Measurements from ENCODE around the gene ERC2. TPM values are rescaled to one million over a fixed set of nuclear protein-coding genes. Genes with fewer than 3 reads are reported as not detected.

Gene ERC2
- total RNA-seq, 3 donors from 2014 or later (not counting 1 experiment from before 2014, with no cell fraction given) = not detected

GRCh38 chr3:55966566-55966965 is 501.7 kb downstream of the ERC2 start:
- peaks cover 0 to 7% of the 10 kb centered on the region in 2 donors for H3K9me3 Mint-ChIP-seq

DNA sequence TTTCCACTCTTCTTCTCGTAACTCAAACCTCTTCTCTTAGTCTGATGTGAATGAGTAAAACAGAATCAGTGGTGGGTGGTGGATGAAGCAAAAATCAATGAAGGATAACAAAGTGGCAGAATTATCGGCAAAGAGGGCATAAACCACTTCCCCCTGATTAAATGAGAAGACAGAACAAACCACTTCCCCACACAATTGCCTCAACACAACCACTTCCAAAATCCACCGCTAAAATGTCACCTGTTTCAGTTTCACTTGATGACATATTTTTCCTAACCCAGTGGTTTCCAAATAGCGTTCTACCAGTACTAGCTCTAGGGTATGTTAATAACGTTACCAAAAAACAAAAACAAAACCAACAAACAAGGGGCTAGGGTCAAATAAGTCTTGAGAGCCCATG is 502.5 kb downstream of the ERC2 start:
- Histone ChIP-seq H3K4me3 (ENCODE audit: low read length) (no peak overlapping the region), H3K27ac (ENCODE audit: low read length) (no peak overlapping the region), H3K4me1 (ENCODE audit: control insufficient read depth, insufficient read depth, low read length) (no peaks in the 10 kb centered on the region), H3K27me3 (ENCODE audit: control insufficient read depth, insufficient read depth, low read length) (no peaks in the 10 kb centered on the region), H3K36me3 (ENCODE audit: control insufficient read depth, insufficient read depth, low read length) (no peaks in the 10 kb centered on the region), H3K9me3 (ENCODE audit: control insufficient read depth, insufficient read depth, low read length) (no peaks in the 10 kb centered on the region)
- intact Hi-C loops (cut with micrococcal nuclease) = no loop called here
- H3K4me1 Mint-ChIP-seq = no peaks in the 10 kb centered on the region
- no peaks in the 10 kb centered on the region for H3K36me3 Mint-ChIP-seq
- H3K9me3 Mint-ChIP-seq = peaks cover 0 to 8% of the 10 kb centered on the region in 2 donors
- WGBS (ENCODE audit: insufficient coverage) = 73% methylated on average over 3 of the region's 5 CpGs
- DNase-seq (no peak), ATAC-seq (no peak)
- H3K27ac Mint-ChIP-seq = no peak overlapping the region
- TF ChIP-seq, protein P1, sequence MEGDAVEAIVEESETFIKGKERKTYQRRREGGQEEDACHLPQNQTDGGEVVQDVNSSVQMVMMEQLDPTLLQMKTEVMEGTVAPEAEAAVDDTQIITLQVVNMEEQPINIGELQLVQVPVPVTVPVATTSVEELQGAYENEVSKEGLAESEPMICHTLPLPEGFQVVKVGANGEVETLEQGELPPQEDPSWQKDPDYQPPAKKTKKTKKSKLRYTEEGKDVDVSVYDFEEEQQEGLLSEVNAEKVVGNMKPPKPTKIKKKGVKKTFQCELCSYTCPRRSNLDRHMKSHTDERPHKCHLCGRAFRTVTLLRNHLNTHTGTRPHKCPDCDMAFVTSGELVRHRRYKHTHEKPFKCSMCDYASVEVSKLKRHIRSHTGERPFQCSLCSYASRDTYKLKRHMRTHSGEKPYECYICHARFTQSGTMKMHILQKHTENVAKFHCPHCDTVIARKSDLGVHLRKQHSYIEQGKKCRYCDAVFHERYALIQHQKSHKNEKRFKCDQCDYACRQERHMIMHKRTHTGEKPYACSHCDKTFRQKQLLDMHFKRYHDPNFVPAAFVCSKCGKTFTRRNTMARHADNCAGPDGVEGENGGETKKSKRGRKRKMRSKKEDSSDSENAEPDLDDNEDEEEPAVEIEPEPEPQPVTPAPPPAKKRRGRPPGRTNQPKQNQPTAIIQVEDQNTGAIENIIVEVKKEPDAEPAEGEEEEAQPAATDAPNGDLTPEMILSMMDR (IDR thresholded peaks at IDR 0.05) = no peak
- no peak overlapping the region for H3K4me3 Mint-ChIP-seq
- H3K27me3 Mint-ChIP-seq (ENCODE audit: low read depth in 2 of 2) = no peaks in the 10 kb centered on the region

More at GRCh38 chr3:55966566-55966965, 501.7 kb downstream of the ERC2 start:
- H3K4me3 ChIP-seq (ENCODE audit: low read length) = no peak overlapping the region
- ATAC-seq = no peak
- Mint-ChIP-seq H3K27ac (no peak overlapping the region), H3K4me3 (no peak overlapping the region), H3K4me1 (no peaks in the 10 kb centered on the region), H3K27me3 (ENCODE audit: low read depth in 2 of 2) (no peaks in the 10 kb centered on the region), H3K36me3 (no peaks in the 10 kb centered on the region)
- TF ChIP-seq, protein P1 (IDR thresholded peaks at IDR 0.05) = no peak
- H3K27ac ChIP-seq (ENCODE audit: low read length) = no peak overlapping the region
- no peak for DNase-seq
- no peaks in the 10 kb centered on the region for H3K27me3 ChIP-seq (ENCODE audit: control insufficient read depth, insufficient read depth, low read length)
- WGBS (ENCODE audit: insufficient coverage) = 58% methylated on average over 1 of the region's 1 CpG
- H3K9me3 ChIP-seq (ENCODE audit: control insufficient read depth, insufficient read depth, low read length) = no peaks in the 10 kb centered on the region
- intact Hi-C loops (cut with micrococcal nuclease) = no loop called here
- H3K4me1 ChIP-seq (ENCODE audit: control insufficient read depth, insufficient read depth, low read length) = no peaks in the 10 kb centered on the region
- H3K36me3 ChIP-seq (ENCODE audit: control insufficient read depth, insufficient read depth, low read length) = no peaks in the 10 kb centered on the region

DNA sequence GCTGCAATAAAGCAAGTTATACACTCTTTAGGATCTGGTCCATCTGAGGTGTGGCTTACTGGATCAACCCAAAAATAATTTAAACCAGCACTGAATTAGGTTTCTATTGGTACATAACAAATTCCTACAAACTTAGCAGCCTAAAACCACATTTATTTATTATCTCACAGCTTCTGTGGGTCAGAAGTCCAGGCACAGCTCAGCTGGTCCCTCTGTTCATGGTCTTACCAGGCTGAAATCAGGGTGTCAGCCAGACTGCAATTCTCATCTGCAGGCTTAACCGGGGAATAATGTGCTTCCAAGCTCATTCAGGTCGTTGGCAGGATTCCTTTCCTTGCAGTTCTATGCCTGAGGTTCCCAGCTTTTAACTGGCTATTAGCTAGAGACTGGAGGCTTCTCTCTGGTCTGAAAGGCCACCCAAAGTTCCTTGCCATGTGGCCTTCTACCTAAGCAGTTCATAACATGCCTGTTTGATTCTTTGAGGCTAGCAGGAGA is 503.7 kb downstream of the ERC2 start:
- intact Hi-C loops (cut with micrococcal nuclease) = no loop called here
- Histone ChIP-seq H3K4me3 (ENCODE audit: low read length) (no peak overlapping the region), H3K4me1 (ENCODE audit: control insufficient read depth, insufficient read depth, low read length) (no peaks in the 10 kb centered on the region), H3K27ac (ENCODE audit: low read length) (no peak overlapping the region), H3K27me3 (ENCODE audit: control insufficient read depth, insufficient read depth, low read length) (no peaks in the 10 kb centered on the region), H3K9me3 (ENCODE audit: control insufficient read depth, insufficient read depth, low read length) (no peaks in the 10 kb centered on the region), H3K36me3 (ENCODE audit: control insufficient read depth, insufficient read depth, low read length) (no peaks in the 10 kb centered on the region)
- DNase-seq = no peak
- no peaks in the 10 kb centered on the region for H3K4me1 Mint-ChIP-seq
- no peak overlapping the region for H3K27ac Mint-ChIP-seq
- H3K36me3 Mint-ChIP-seq = no peaks in the 10 kb centered on the region
- ATAC-seq = no peak
- no peak overlapping the region for H3K4me3 Mint-ChIP-seq
- WGBS (ENCODE audit: insufficient coverage) = 73% methylated on average over 2 of the region's 2 CpGs
- TF ChIP-seq, protein P1 (IDR thresholded peaks at IDR 0.05) = no peak
- H3K27me3 Mint-ChIP-seq (ENCODE audit: low read depth in 2 of 2) = no peaks in the 10 kb centered on the region
- peaks cover 0 to 7% of the 10 kb centered on the region in 2 donors for H3K9me3 Mint-ChIP-seq

GRCh38 chr3:55963601-55964000 is 504.7 kb downstream of the ERC2 start:
- intact Hi-C loops (cut with micrococcal nuclease) = no loop called here
- Histone ChIP-seq H3K27me3 (ENCODE audit: control insufficient read depth, insufficient read depth, low read length) (no peaks in the 10 kb centered on the region), H3K4me3 (ENCODE audit: low read length) (no peak overlapping the region), H3K4me1 (ENCODE audit: control insufficient read depth, insufficient read depth, low read length) (no peaks in the 10 kb centered on the region), H3K9me3 (ENCODE audit: control insufficient read depth, insufficient read depth, low read length) (no peaks in the 10 kb centered on the region), H3K27ac (ENCODE audit: low read length) (no peak overlapping the region), H3K36me3 (ENCODE audit: control insufficient read depth, insufficient read depth, low read length) (no peaks in the 10 kb centered on the region)
- Mint-ChIP-seq H3K9me3 (peaks cover 0 to 7% of the 10 kb centered on the region in 2 donors), H3K36me3 (no peaks in the 10 kb centered on the region), H3K27me3 (ENCODE audit: low read depth in 2 of 2) (no peaks in the 10 kb centered on the region), H3K4me3 (no peak overlapping the region), H3K27ac (no peak overlapping the region), H3K4me1 (no peaks in the 10 kb centered on the region)
- TF ChIP-seq, protein P1 (IDR thresholded peaks at IDR 0.05) = no peak
- WGBS (ENCODE audit: insufficient coverage) = 85% methylated on average over 4 of the region's 6 CpGs
- DNase-seq = no peak
- ATAC-seq = no peak

All from natural killer cell (primary cell).